ENCODE data around the gene KRTCAP2.
A peak's percentile ranks its signal among the peaks of the same experiment; 100 is the strongest.
"Not testable (repeated sequence)": the region's sequence is repeated elsewhere in the genome, so short reads cannot be mapped to it uniquely, and the experiment has no call there.

KRTCAP2 gene

DNA sequence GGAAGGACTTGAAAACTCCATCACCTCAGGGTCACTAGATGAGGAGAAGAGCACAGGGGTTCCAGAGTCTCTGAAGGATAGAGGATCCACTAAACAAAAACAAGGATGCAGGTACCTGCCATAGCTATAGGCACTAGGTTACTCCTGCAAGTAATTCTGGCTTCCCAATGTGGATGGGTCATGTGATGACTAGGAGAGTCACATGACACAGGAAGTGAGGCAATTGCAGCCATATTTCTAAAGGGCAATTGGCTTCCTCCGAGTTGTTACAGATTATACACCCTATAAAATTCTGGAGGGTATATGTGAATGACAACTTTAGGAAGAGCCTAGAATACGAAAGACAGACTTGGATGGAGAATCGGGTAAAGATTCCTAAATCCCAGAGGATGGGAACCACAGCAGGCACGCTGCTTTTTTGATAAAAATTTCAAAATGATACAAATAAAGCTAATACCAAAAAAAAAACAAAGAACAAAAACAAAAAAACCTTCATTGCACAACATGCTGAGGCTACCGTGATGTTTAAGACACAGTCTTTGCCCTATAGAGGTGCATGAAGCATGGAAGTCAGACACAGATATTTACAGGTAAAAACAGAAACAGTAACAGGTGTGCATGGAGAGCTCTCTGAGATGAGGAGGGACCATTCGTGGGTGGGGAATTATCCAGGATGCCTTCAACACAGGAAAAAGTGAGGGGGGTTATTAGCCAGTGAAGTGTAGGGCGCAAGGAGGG, 45.9 kb upstream of the KRTCAP2 start:
- no peak overlapping the region for H3K27ac ChIP-seq (ENCODE audit: low read length)

GRCh38 chr1:155214702-155215101, 41.6 kb upstream of the KRTCAP2 start:
- H3K9me3 ChIP-seq (replicated peaks; ENCODE audit: insufficient read depth, low read length); H3K4me3 ChIP-seq (ENCODE audit: low read length); H2AFZ ChIP-seq (ENCODE audit: low read length); H3K27me3 ChIP-seq (replicated peaks; ENCODE audit: insufficient read depth, low read length); H3F3A ChIP-seq (ENCODE audit: insufficient read depth, low read length); H3K9ac ChIP-seq (ENCODE audit: low read length); H3K9me2 ChIP-seq (replicated peaks; ENCODE audit: insufficient read depth, low read length); H4K20me1 ChIP-seq (ENCODE audit: insufficient read depth, low read length); H3K27ac ChIP-seq (ENCODE audit: low read length); DNase-seq; H3K4me1 ChIP-seq (ENCODE audit: low read length); H3K36me3 ChIP-seq (replicated peaks; ENCODE audit: insufficient read depth, low read length); H3K4me2 ChIP-seq (ENCODE audit: low read depth, low read length); H3K79me2 ChIP-seq (ENCODE audit: low read length): not testable (repeated sequence)

More for the DNA sequence above, 45.9 kb upstream of the KRTCAP2 start:
- H2AFZ ChIP-seq (ENCODE audit: low read length): peak overlapping the region; percentile 32
- H3K9ac ChIP-seq (ENCODE audit: low read length): no peak overlapping the region
- no peak overlapping the region for H3K4me3 ChIP-seq (ENCODE audit: low read length)
- 0 out of 2 replicates have a peak, but pooled peaks cover 6% of the 10 kb centered on the region for H3F3A ChIP-seq (ENCODE audit: insufficient read depth, low read length)
- H3K9me3 ChIP-seq (replicated peaks; ENCODE audit: insufficient read depth, low read length): no peaks in the 10 kb centered on the region
- H3K36me3 ChIP-seq (replicated peaks; ENCODE audit: insufficient read depth, low read length): no peaks in the 10 kb centered on the region
- no peaks in the 10 kb centered on the region for H3K9me2 ChIP-seq (replicated peaks; ENCODE audit: insufficient read depth, low read length)
- no peaks in the 10 kb centered on the region for H4K20me1 ChIP-seq (ENCODE audit: insufficient read depth, low read length)
- no peaks in the 10 kb centered on the region for H3K27me3 ChIP-seq (replicated peaks; ENCODE audit: insufficient read depth, low read length)
- no peaks in the 10 kb centered on the region for H3K79me2 ChIP-seq (ENCODE audit: low read length)
- peak; percentile 42 for DNase-seq
- TF ChIP-seq, protein P1, sequence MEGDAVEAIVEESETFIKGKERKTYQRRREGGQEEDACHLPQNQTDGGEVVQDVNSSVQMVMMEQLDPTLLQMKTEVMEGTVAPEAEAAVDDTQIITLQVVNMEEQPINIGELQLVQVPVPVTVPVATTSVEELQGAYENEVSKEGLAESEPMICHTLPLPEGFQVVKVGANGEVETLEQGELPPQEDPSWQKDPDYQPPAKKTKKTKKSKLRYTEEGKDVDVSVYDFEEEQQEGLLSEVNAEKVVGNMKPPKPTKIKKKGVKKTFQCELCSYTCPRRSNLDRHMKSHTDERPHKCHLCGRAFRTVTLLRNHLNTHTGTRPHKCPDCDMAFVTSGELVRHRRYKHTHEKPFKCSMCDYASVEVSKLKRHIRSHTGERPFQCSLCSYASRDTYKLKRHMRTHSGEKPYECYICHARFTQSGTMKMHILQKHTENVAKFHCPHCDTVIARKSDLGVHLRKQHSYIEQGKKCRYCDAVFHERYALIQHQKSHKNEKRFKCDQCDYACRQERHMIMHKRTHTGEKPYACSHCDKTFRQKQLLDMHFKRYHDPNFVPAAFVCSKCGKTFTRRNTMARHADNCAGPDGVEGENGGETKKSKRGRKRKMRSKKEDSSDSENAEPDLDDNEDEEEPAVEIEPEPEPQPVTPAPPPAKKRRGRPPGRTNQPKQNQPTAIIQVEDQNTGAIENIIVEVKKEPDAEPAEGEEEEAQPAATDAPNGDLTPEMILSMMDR (IDR thresholded peaks at IDR 0.05; ENCODE audit: low read length): no peak
- TF ChIP-seq EZH2phosphoT487 (IDR thresholded peaks at IDR 0.05; ENCODE audit: low read length) (no peak), EZH2 (optimal IDR thresholded peaks at IDR 0.05; ENCODE audit: low read depth, low read length) (no peak)
- peaks cover 6% of the 10 kb centered on the region; the same call in 1 of the 2 replicates for H3K4me1 ChIP-seq (ENCODE audit: low read length)
- peak overlapping the region; percentile 16; the same call in 1 of the 2 replicates for H3K4me2 ChIP-seq (ENCODE audit: low read depth, low read length)

DNA sequence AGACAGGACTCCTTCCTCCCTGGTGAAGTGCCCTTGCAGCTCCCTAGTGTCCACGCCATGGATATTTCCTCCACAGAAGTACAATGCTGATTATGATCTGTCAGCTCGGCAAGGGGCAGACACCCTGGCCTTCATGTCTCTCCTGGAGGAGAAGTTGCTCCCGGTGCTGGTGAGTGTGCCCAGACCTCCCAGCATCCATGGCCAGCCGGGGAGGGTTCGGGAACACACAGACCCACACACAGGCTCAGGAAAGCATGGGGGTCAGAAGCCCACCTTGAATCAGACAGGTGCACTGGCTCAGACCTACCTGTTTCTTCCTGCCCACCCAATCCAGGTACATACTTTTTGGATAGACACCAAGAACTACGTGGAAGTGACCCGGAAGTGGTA, 38.9 kb upstream of the KRTCAP2 start:
- not testable (repeated sequence) for H3K9ac ChIP-seq (ENCODE audit: low read length); H4K20me1 ChIP-seq (ENCODE audit: insufficient read depth, low read length); H3K4me2 ChIP-seq (ENCODE audit: low read depth, low read length); H3K4me3 ChIP-seq (ENCODE audit: low read length); DNase-seq; H3K79me2 ChIP-seq (ENCODE audit: low read length); H3K9me3 ChIP-seq (replicated peaks; ENCODE audit: insufficient read depth, low read length); H3K27me3 ChIP-seq (replicated peaks; ENCODE audit: insufficient read depth, low read length); H2AFZ ChIP-seq (ENCODE audit: low read length); H3K9me2 ChIP-seq (replicated peaks; ENCODE audit: insufficient read depth, low read length); H3K36me3 ChIP-seq (replicated peaks; ENCODE audit: insufficient read depth, low read length); H3K27ac ChIP-seq (ENCODE audit: low read length)
- Histone ChIP-seq H3F3A (ENCODE audit: insufficient read depth, low read length) (peaks cover 10% of the 10 kb centered on the region), H3K4me1 (ENCODE audit: low read length) (peaks cover 11% of the 10 kb centered on the region)

- H3K9me3 ChIP-seq (replicated peaks; ENCODE audit: insufficient read depth, low read length); H3K9me2 ChIP-seq (replicated peaks; ENCODE audit: insufficient read depth, low read length); H4K20me1 ChIP-seq (ENCODE audit: insufficient read depth, low read length); H3K79me2 ChIP-seq (ENCODE audit: low read length); DNase-seq; H3K27ac ChIP-seq (ENCODE audit: low read length); H3K36me3 ChIP-seq (replicated peaks; ENCODE audit: insufficient read depth, low read length); H3K27me3 ChIP-seq (replicated peaks; ENCODE audit: insufficient read depth, low read length); H2AFZ ChIP-seq (ENCODE audit: low read length); H3K4me3 ChIP-seq (ENCODE audit: low read length); H3K4me2 ChIP-seq (ENCODE audit: low read depth, low read length); H3K9ac ChIP-seq (ENCODE audit: low read length): not testable (repeated sequence)
- peaks cover 13% of the 10 kb centered on the region for H3K4me1 ChIP-seq (ENCODE audit: low read length)
- H3F3A ChIP-seq (ENCODE audit: insufficient read depth, low read length): peaks cover 10% of the 10 kb centered on the region
Measured at GRCh38 chr1:155211381-155212050, 38.4 kb upstream of the KRTCAP2 start.
